OCI-LY7 (cell line): ENCODE measurements around the gene MTF2. TPM values are rescaled to one million over a fixed set of nuclear protein-coding genes. Genes with fewer than 3 reads are reported as not detected.
A peak's percentile ranks its signal among the peaks of the same experiment; 100 is the strongest.

Experiments
- BruUV-seq: library from RNA; stranded (reverse); fragments of 400-500 nt; replicated peaks from 2 replicates; lab custom pipeline; 2021; lab: Mats Ljungman, UMichigan
- CTCF ChIA-PET: fragments of 300-600 bp; sonication (Branson Sonifier 250); formaldehyde crosslinking; loops from one replicate; lab custom pipeline; 2022; ENCODE audit warnings: antibody characterized with exemption; ENCODE audit not compliant: unreplicated experiment; lab: Charles Lee
- POLR2A ChIA-PET: fragments of 300-600 bp; sonication (Branson Sonifier 250); formaldehyde crosslinking; loops from one replicate; lab custom pipeline; 2022; ENCODE audit warnings: antibody characterized with exemption; lab: Charles Lee
- DNase-seq: peaks from one replicate; pipeline ENCODE4 v3.0.0-alpha.2; 2015; ENCODE audit warnings: low spot score
- H2AFZ ChIP-seq: fragments of 200-600 bp; sonication (generic), shearing (Covaris generic); 2 replicates; pipeline ENCODE4 v1.6.1; 2014; ENCODE audit warnings: mild to moderate bottlenecking, antibody characterized with exemption, low read length, moderate library complexity
- H3K27ac ChIP-seq: fragments of 200-600 bp; sonication (generic); 2 replicates; pipeline ENCODE4 v1.5.1; 2014; ENCODE audit warnings: mixed run types, low read depth, mild to moderate bottlenecking, moderate library complexity, low read length, inconsistent platforms; ENCODE audit not compliant: poor library complexity, severe bottlenecking
- H3K36me3 ChIP-seq: fragments of 200-600 bp; sonication (generic); 2 replicates; pipeline ENCODE4 v1.6.1; 2014; ENCODE audit warnings: mild to moderate bottlenecking, antibody characterized with exemption, low read length, moderate library complexity, mixed read lengths; ENCODE audit not compliant: insufficient read depth
- H3K4me1 ChIP-seq: fragments of 200-600 bp; sonication (generic); 2 replicates; pipeline ENCODE4 v1.5.1; 2014; ENCODE audit warnings: mild to moderate bottlenecking, low read length; ENCODE audit not compliant: insufficient read depth, poor library complexity, severe bottlenecking
- H3K4me2 ChIP-seq: fragments of 200-600 bp; sonication (generic); 2 replicates; pipeline ENCODE4 v1.6.1; 2014; ENCODE audit warnings: mild to moderate bottlenecking, low read length
- H3K4me3 ChIP-seq: fragments of 200-600 bp; sonication (generic); 2 replicates; pipeline ENCODE4 v1.5.1; 2014; ENCODE audit warnings: mild to moderate bottlenecking, low read depth, low read length; ENCODE audit not compliant: poor library complexity, severe bottlenecking
- H3K79me2 ChIP-seq: fragments of 200-600 bp; sonication (generic); 2 replicates; pipeline ENCODE4 v1.6.1; 2016; ENCODE audit warnings: low read depth, mild to moderate bottlenecking, low read length, moderate library complexity, mixed read lengths; ENCODE audit not compliant: insufficient read depth
- H3K9me2 ChIP-seq: fragments of 200-600 bp; sonication (generic); 2 replicates; pipeline ENCODE4 v1.6.1; 2016; ENCODE audit warnings: mild to moderate bottlenecking, low read length, mixed read lengths; ENCODE audit not compliant: insufficient read depth
- H3K9me3 ChIP-seq: fragments of 200-600 bp; sonication (generic); 2 replicates; pipeline ENCODE4 v1.6.1; 2014; ENCODE audit warnings: mild to moderate bottlenecking, mixed run types, low read length, mixed read lengths
- H4K20me1 ChIP-seq: fragments of 200-600 bp; sonication (generic); 2 replicates; pipeline ENCODE4 v1.6.1; 2014; ENCODE audit warnings: mild to moderate bottlenecking, antibody characterized with exemption, low read length, moderate library complexity, mixed read lengths; ENCODE audit not compliant: insufficient read depth
- EZH2phosphoT487 ChIP-seq: fragments of 200-600 bp; sonication (generic); IDR thresholded peaks from 2 replicates; pipeline ENCODE4 v1.6.1; 2018; ENCODE audit warnings: low read depth, borderline replicate concordance, mild to moderate bottlenecking, mixed run types, antibody characterized with exemption, low read length, moderate library complexity, mixed read lengths
- intact Hi-C: fragments of 100-400 bp; cut with micrococcal nuclease; formaldehyde crosslinking; loops from one replicate; pipeline ENCODE4 v1.10.0; 2022; ENCODE audit not compliant: unreplicated experiment
- total RNA-seq, 2 experiments: library from RNA; depleted of rRNA in 1 of 2; stranded (reverse); fragments of >200 nt in 1 of 2; shearing (Covaris generic) in 1 of 2; gene quantifications; 2 replicates each; pipeline ENCODE4 v1.2.3, GENCODE V29; 2014 to 2022
- TF ChIP-seq, protein P1 (sequence below): fragments of 200-600 bp; sonication (generic); conservative IDR thresholded peaks from 2 replicates; pipeline ENCODE4 v1.5.1; 2014; ENCODE audit warnings: mild to moderate bottlenecking, antibody characterized with exemption, low read length, moderate library complexity, mixed read lengths

The MTF2 gene
- total RNA-seq, 2 experiments from 2014 or later = 48.1 to 112 TPM

DNA sequence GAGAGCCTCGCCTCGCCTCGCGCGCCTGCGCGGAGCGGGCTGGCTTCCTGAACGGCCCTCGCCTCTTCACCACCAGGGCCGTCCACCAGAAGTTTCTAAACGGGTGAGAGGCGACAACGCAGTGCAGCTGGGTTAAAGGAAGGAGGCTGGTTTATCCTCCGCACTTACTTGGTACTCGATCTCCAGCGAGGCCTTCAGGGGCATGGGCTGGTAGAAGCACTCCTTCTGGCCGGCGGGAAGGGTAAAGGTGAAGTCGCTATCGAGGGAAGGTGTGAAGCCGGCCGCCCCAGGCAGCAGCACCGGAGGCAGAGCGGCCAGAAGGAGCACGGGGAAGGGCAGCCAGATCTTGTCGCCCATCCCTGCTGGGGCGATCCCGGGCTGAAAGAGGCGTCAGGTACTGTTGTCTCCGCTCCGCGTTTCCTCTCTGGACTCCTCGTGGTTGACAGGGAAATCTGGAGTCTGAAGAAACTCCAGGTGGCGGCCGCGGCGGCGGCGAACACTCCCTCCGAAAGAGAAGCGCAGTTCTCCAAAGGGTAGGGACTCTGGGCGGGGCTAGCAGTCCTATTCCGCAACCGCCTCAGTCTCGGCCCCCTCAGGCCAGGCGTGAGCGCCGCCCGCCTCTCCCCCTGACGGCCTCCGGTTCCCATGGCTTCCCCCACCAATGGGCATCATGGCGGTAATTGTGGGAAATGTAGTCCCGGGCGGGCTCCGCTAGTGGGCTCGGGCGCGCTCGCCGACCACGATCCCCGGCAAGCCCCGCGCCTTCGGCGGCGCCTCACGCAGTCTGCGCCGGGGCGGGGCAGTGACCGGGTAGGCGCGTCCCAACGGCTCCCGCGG lies 101.0 kb downstream of the MTF2 start, which contains the start of gene TMED5:
Gene TMED5 (minus strand): TSS at position 528 of the 837 bp plus-strand sequence. CDS start 171 bp downstream, at position 357.
- Histone ChIP-seq H3K36me3 (peaks cover 61% of the 10 kb centered on the region), H3K4me2 (peak within 1 kb of the TSS; percentile 88), H2AFZ (peak within 1 kb of the TSS; percentile 53), H3K9me2 (no peaks in the 10 kb centered on the region), H3K9me3 (no peaks in the 10 kb centered on the region), H3K79me2 (peaks cover 90% of the 10 kb centered on the region), H3K4me1 (peaks cover 50% of the 10 kb centered on the region), H3K4me3 (peak within 1 kb of the TSS; percentile 79), H3K27ac (peak within 1 kb of the TSS; percentile 90), H4K20me1 (peaks cover 26% of the 10 kb centered on the region)
- ChIA-PET CTCF (no interaction called here), POLR2A (no interaction called here)
- no peak for TF ChIP-seq EZH2phosphoT487
- TF ChIP-seq, protein P1, sequence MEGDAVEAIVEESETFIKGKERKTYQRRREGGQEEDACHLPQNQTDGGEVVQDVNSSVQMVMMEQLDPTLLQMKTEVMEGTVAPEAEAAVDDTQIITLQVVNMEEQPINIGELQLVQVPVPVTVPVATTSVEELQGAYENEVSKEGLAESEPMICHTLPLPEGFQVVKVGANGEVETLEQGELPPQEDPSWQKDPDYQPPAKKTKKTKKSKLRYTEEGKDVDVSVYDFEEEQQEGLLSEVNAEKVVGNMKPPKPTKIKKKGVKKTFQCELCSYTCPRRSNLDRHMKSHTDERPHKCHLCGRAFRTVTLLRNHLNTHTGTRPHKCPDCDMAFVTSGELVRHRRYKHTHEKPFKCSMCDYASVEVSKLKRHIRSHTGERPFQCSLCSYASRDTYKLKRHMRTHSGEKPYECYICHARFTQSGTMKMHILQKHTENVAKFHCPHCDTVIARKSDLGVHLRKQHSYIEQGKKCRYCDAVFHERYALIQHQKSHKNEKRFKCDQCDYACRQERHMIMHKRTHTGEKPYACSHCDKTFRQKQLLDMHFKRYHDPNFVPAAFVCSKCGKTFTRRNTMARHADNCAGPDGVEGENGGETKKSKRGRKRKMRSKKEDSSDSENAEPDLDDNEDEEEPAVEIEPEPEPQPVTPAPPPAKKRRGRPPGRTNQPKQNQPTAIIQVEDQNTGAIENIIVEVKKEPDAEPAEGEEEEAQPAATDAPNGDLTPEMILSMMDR = no peak
- no TSS peak for BruUV-seq
- peak; percentile 98 for DNase-seq
- intact Hi-C loops = loop anchor here (5.0 to 10.0 kb wide), 5 partner anchors 95 to 345 kb away; partner anchors contain the start of genes DR1 and RPL5

- peaks cover 60% of the 10 kb centered on the region for H3K36me3 ChIP-seq
- DNase-seq = peak; percentile 79
- H3K27ac ChIP-seq = peak within 1 kb of the TSS; percentile 90
- peaks cover 89% of the 10 kb centered on the region for H3K79me2 ChIP-seq
- H3K9me3 ChIP-seq = no peaks in the 10 kb centered on the region
- H3K4me3 ChIP-seq = peak within 1 kb of the TSS; percentile 79
- H3K9me2 ChIP-seq = no peaks in the 10 kb centered on the region
- peak within 1 kb of the TSS; percentile 53 for H2AFZ ChIP-seq
- TF ChIP-seq EZH2phosphoT487 = no peak
- TF ChIP-seq, protein P1 = no peak
- H3K4me2 ChIP-seq = peak within 1 kb of the TSS; percentile 88
- H4K20me1 ChIP-seq = peaks cover 26% of the 10 kb centered on the region
- ChIA-PET CTCF (no interaction called here), POLR2A (interaction anchor here (0.7 to 1.8 kb wide), 3 partner anchors 26 to 180 kb away, joined by 3 to 8 read pairs (median 6); no protein-coding TSS in a partner anchor)
- H3K4me1 ChIP-seq = peaks cover 56% of the 10 kb centered on the region
- intact Hi-C loops = loop anchor here (5.0 to 10.0 kb wide), 4 partner anchors 159 to 346 kb away; partner anchors contain the start of genes DR1 and RPL5
- TSS peak; percentile 67 for BruUV-seq
Observed at GRCh38 chr1:93180723-93181613, 101.9 kb downstream of the MTF2 start, which contains the start of gene CCDC18. CCDC18 (plus strand) TSS chr1:93180724; CDS start chr1:93183362, 2,638 bp downstream.
